Measurements from ENCODE around the gene OR7C1. TPM values are rescaled to one million over a fixed set of nuclear protein-coding genes. Genes with fewer than 3 reads are reported as not detected.
"Not testable (repeated sequence)": the region's sequence is repeated elsewhere in the genome, so short reads cannot be mapped to it uniquely, and the experiment has no call there.

OR7C1 gene
- total RNA-seq, 4 donors from 2014 or later = 2.2 to 3.3 (median 2.9) TPM

- intact Hi-C loops (cut with DNase I; ENCODE audit: low total_unique reads) = loop anchor here (10.0 kb wide), 1 partner anchor 112 kb away; no protein-coding TSS in a partner anchor
- peak in 1 of 2 donors; percentile 46 for DNase-seq (ENCODE audit: low spot score in 2 of 2)
- no peak overlapping the region for H3K4me3 ChIP-seq (ENCODE audit: low read depth, poor library complexity, severe bottlenecking)
- 89 to 91% methylated on average over 16 of the region's 16 CpGs for WGBS, 2 donors
- TF ChIP-seq POLR2A (IDR thresholded peaks at IDR 0.05) = no peak
- TF ChIP-seq CTCF (IDR thresholded peaks at IDR 0.05) = no peak
Observed at GRCh38 chr19:14782626-14783409, 52.2 kb downstream of the OR7C1 start.

GRCh38 chr19:14781713-14782536, 53.1 kb downstream of the OR7C1 start:
- not testable (repeated sequence) for H3K4me3 ChIP-seq (ENCODE audit: low read depth, poor library complexity, severe bottlenecking)
- DNase-seq (ENCODE audit: low spot score in 2 of 2) = peak in 1 of 2 donors; percentile 78
- WGBS, 2 donors = 84 to 95% methylated on average over 17 of the region's 17 CpGs
- intact Hi-C loops (cut with DNase I; ENCODE audit: low total_unique reads) = loop anchor here (10.0 kb wide), 1 partner anchor 113 kb away; no protein-coding TSS in a partner anchor

- DNase-seq (ENCODE audit: low spot score in 2 of 2) = peak in 1 of 2 donors; percentile 17
- not testable (repeated sequence) for H3K4me3 ChIP-seq (ENCODE audit: low read depth, poor library complexity, severe bottlenecking)
- WGBS, 2 donors = 78 to 83% methylated on average over 14 of the region's 14 CpGs
- intact Hi-C loops (cut with DNase I; ENCODE audit: low total_unique reads) = loop anchor here (10.0 kb wide), 1 partner anchor 114 kb away; no protein-coding TSS in a partner anchor
Observed at GRCh38 chr19:14780622-14781225, 54.3 kb downstream of the OR7C1 start.

- no peak overlapping the region for H3K4me3 ChIP-seq (ENCODE audit: low read depth, poor library complexity, severe bottlenecking)
- no peak for DNase-seq (ENCODE audit: low spot score in 2 of 2)
- TF ChIP-seq POLR2A (IDR thresholded peaks at IDR 0.05) (no peak), CTCF (IDR thresholded peaks at IDR 0.05) (no peak)
- intact Hi-C loops (cut with DNase I; ENCODE audit: low total_unique reads) = no loop called here
- 50 to 52% methylated on average over 5 of the region's 5 CpGs for WGBS, 2 donors
Observed at GRCh38 chr19:14779151-14779550, 55.8 kb downstream of the OR7C1 start.

- H3K4me3 ChIP-seq (ENCODE audit: low read depth, poor library complexity, severe bottlenecking); intact Hi-C loops (cut with DNase I; ENCODE audit: low total_unique reads): not testable (repeated sequence)
- peak in 1 of 2 donors; percentile 68 for DNase-seq (ENCODE audit: low spot score in 2 of 2)
- WGBS, 2 donors = 56 to 63% methylated on average over 12 of the region's 12 CpGs
Observed at GRCh38 chr19:14778110-14778845, 56.7 kb downstream of the OR7C1 start, which contains the start of gene ADGRE2. Gene ADGRE2 (minus strand): TSS chr19:14778560. CDS start chr19:14776756, 1,804 bp downstream.

- DNase-seq (ENCODE audit: low spot score in 2 of 2); H3K4me3 ChIP-seq (ENCODE audit: low read depth, poor library complexity, severe bottlenecking); intact Hi-C loops (cut with DNase I; ENCODE audit: low total_unique reads): not testable (repeated sequence)
- 88 to 90% methylated on average over 4 of the region's 4 CpGs for WGBS, 2 donors
Observed at GRCh38 chr19:14777645-14778044, 57.3 kb downstream of the OR7C1 start.

GRCh38 chr19:14775869-14776586, 59.0 kb downstream of the OR7C1 start:
- DNase-seq (ENCODE audit: low spot score in 2 of 2) = peak in 1 of 2 donors; percentile 84
- 2 to 3% methylated on average over 21 to 22 of the region's 22 CpGs for WGBS, 2 donors
- peak overlapping the region; percentile 7 for H3K4me3 ChIP-seq (ENCODE audit: low read depth, poor library complexity, severe bottlenecking)
- TF ChIP-seq POLR2A (IDR thresholded peaks at IDR 0.05) = no peak
- TF ChIP-seq CTCF (IDR thresholded peaks at IDR 0.05) = no peak
- intact Hi-C loops (cut with DNase I; ENCODE audit: low total_unique reads) = no loop called here

GRCh38 chr19:14775326-14775725, 59.7 kb downstream of the OR7C1 start:
- H3K4me3 ChIP-seq (ENCODE audit: low read depth, poor library complexity, severe bottlenecking); intact Hi-C loops (cut with DNase I; ENCODE audit: low total_unique reads): not testable (repeated sequence)
- DNase-seq (ENCODE audit: low spot score in 2 of 2) = peak in 1 of 2 donors; percentile 61
- WGBS, 2 donors = 57 to 72% methylated on average over 8 of the region's 8 CpGs
